GM19351 (cell line): ENCODE data around the gene RPSA.
"Not testable (repeated sequence)": the region's sequence is repeated elsewhere in the genome, so short reads cannot be mapped to it uniquely, and the experiment has no call there.

Experiments used
- ATAC-seq: cut with Tn5 transposase; IDR thresholded peaks from one replicate; pipeline ENCODE4 v1.9.1; 2021; ENCODE audit warnings: mild to moderate bottlenecking, moderate library complexity; ENCODE audit not compliant: unreplicated experiment

The RPSA gene

GRCh38 chr3:39418556-39419225 is 12.2 kb downstream of the RPSA start:
- ATAC-seq = not testable (repeated sequence)

GRCh38 chr3:39419742-39420315 is 13.3 kb downstream of the RPSA start:
- no peak for ATAC-seq

- ATAC-seq = no peak
These were observed 14.0 kb downstream of the RPSA start for GRCh38 chr3:39420543-39420942.

GRCh38 chr3:39423436-39423970 is 17.0 kb downstream of the RPSA start:
- no peak for ATAC-seq

- no peak for ATAC-seq
These were observed 19.8 kb downstream of the RPSA start for GRCh38 chr3:39426312-39426711.

- ATAC-seq = no peak
These were observed 21.0 kb downstream of the RPSA start for GRCh38 chr3:39427506-39427905.

GRCh38 chr3:39428745-39429201 is 22.3 kb downstream of the RPSA start:
- no peak for ATAC-seq

GRCh38 chr3:39429466-39429865 is 22.9 kb downstream of the RPSA start:
- ATAC-seq = no peak

GRCh38 chr3:39432342-39432741 is 25.8 kb downstream of the RPSA start:
- no peak for ATAC-seq

GRCh38 chr3:39433642-39434041 is 27.1 kb downstream of the RPSA start:
- ATAC-seq = no peak

GRCh38 chr3:39434574-39434973 is 28.1 kb downstream of the RPSA start:
- peak; percentile 75 for ATAC-seq

GRCh38 chr3:39435006-39435748 is 28.7 kb downstream of the RPSA start:
- no peak for ATAC-seq

GRCh38 chr3:39438880-39439279 is 32.4 kb downstream of the RPSA start:
- no peak for ATAC-seq

- ATAC-seq = no peak
These were observed 33.8 kb downstream of the RPSA start for GRCh38 chr3:39440316-39440715.

GRCh38 chr3:39443530-39443929 is 37.0 kb downstream of the RPSA start:
- no peak for ATAC-seq

GRCh38 chr3:39445927-39446326 is 39.4 kb downstream of the RPSA start:
- no peak for ATAC-seq

- ATAC-seq = no peak
These were observed 39.9 kb downstream of the RPSA start for GRCh38 chr3:39446444-39446843.

GRCh38 chr3:39447637-39448483 is 41.3 kb downstream of the RPSA start:
- ATAC-seq = peak; percentile 93

- no peak for ATAC-seq
These were observed 42.1 kb downstream of the RPSA start for GRCh38 chr3:39448506-39449233.

GRCh38 chr3:39449796-39450195 is 43.3 kb downstream of the RPSA start:
- ATAC-seq = no peak
